H7 (cell line): ENCODE results near the gene NEMP1. TPM values are rescaled to one million over a fixed set of nuclear protein-coding genes. Genes with fewer than 3 reads are reported as not detected.
"Not testable (repeated sequence)": the region's sequence is repeated elsewhere in the genome, so short reads cannot be mapped to it uniquely, and the experiment has no call there.

ENCODE experiments used
- DNase-seq: peaks from one replicate; pipeline ENCODE4 v3.0.0; 2012
- H3K27me3 ChIP-seq: 2 replicates; pipeline ENCODE4 v1.6.0; 2011; ENCODE audit warnings: mild to moderate bottlenecking, low read length; ENCODE audit not compliant: control insufficient read depth, insufficient read depth
- H3K36me3 ChIP-seq: replicated peaks from 2 replicates; pipeline ENCODE4 v1.5.1; 2011; ENCODE audit warnings: low read length; ENCODE audit not compliant: control insufficient read depth, insufficient read depth
- H3K4me3 ChIP-seq: 2 replicates; pipeline ENCODE4 v1.5.1; 2011; ENCODE audit warnings: low read depth, mild to moderate bottlenecking, control low read depth, low read length, moderate library complexity; ENCODE audit not compliant: insufficient read depth
- total RNA-seq: library from RNA; depleted of rRNA; stranded (reverse); fragments of >200 nt; shearing (Covaris generic); gene quantifications from 2 replicates; pipeline ENCODE4 v1.2.3, GENCODE V29; 2014

The NEMP1 gene
- total RNA-seq, 1 experiment from 2014 or later: 22.6 TPM

- no peaks in the 10 kb centered on the region for H3K27me3 ChIP-seq
- H3K4me3 ChIP-seq: no peak overlapping the region
- peaks cover 32% of the 10 kb centered on the region for H3K36me3 ChIP-seq
- no peak for DNase-seq
Measured at GRCh38 chr12:57063991-57064685, 14.5 kb downstream of the NEMP1 start.

GRCh38 chr12:57058454-57058853 is 20.1 kb downstream of the NEMP1 start:
- peaks cover 34% of the 10 kb centered on the region for H3K36me3 ChIP-seq

GRCh38 chr12:57057067-57057751 is 21.4 kb downstream of the NEMP1 start:
- Histone ChIP-seq H3K4me3 (no peak overlapping the region), H3K36me3 (peaks cover 31% of the 10 kb centered on the region), H3K27me3 (no peaks in the 10 kb centered on the region)
- no peak for DNase-seq

More at GRCh38 chr12:57058454-57058853, 20.1 kb downstream of the NEMP1 start:
- Histone ChIP-seq H3K27me3 (no peaks in the 10 kb centered on the region), H3K4me3 (no peak overlapping the region)
- no peak for DNase-seq

- Histone ChIP-seq H3K4me3 (no peak overlapping the region), H3K36me3 (peaks cover 29% of the 10 kb centered on the region), H3K27me3 (no peaks in the 10 kb centered on the region)
- no peak for DNase-seq
Measured at GRCh38 chr12:57055824-57056223, 22.8 kb downstream of the NEMP1 start.

GRCh38 chr12:57053901-57054300 is 24.7 kb downstream of the NEMP1 start:
- DNase-seq, H3K4me3 ChIP-seq: not testable (repeated sequence)
- peaks cover 15% of the 10 kb centered on the region for H3K36me3 ChIP-seq

GRCh38 chr12:57053146-57053545 is 25.4 kb downstream of the NEMP1 start:
- H3K27me3 ChIP-seq, DNase-seq, H3K4me3 ChIP-seq, H3K36me3 ChIP-seq: not testable (repeated sequence)

More at GRCh38 chr12:57053901-57054300, 24.7 kb downstream of the NEMP1 start:
- not testable (repeated sequence) for H3K27me3 ChIP-seq

GRCh38 chr12:57051011-57051410 is 27.6 kb downstream of the NEMP1 start:
- Histone ChIP-seq H3K27me3 (no peaks in the 10 kb centered on the region; the same call in 1 of the 2 replicates), H3K36me3 (peaks cover 2% of the 10 kb centered on the region), H3K4me3 (no peak overlapping the region)
- DNase-seq: no peak

GRCh38 chr12:57049890-57050289 is 28.7 kb downstream of the NEMP1 start, which contains the start of gene MYO1A:
TSS of gene MYO1A (minus strand) at chr12:57050129. CDS start at chr12:57048323, 1,806 bp downstream.
- Histone ChIP-seq H3K36me3 (no peaks in the 10 kb centered on the region), H3K4me3 (no peak within 1 kb of the TSS), H3K27me3 (no peaks in the 10 kb centered on the region; the same call in 1 of the 2 replicates)
- no peak for DNase-seq

GRCh38 chr12:57049119-57049446 is 29.5 kb downstream of the NEMP1 start:
- H3K36me3 ChIP-seq: no peaks in the 10 kb centered on the region
- no peaks in the 10 kb centered on the region; the same call in 1 of the 2 replicates for H3K27me3 ChIP-seq
- no peak for DNase-seq
- no peak overlapping the region for H3K4me3 ChIP-seq

- Histone ChIP-seq H3K4me3 (no peak overlapping the region), H3K27me3 (no peaks in the 10 kb centered on the region; the same call in 1 of the 2 replicates), H3K36me3 (no peaks in the 10 kb centered on the region)
- DNase-seq: no peak
Measured at GRCh38 chr12:57048423-57049118, 30.0 kb downstream of the NEMP1 start.

- no peak for DNase-seq
- H3K4me3 ChIP-seq: no peak overlapping the region
- H3K36me3 ChIP-seq: no peaks in the 10 kb centered on the region
- no peaks in the 10 kb centered on the region; the same call in 1 of the 2 replicates for H3K27me3 ChIP-seq
Measured at GRCh38 chr12:57047981-57048380, 30.6 kb downstream of the NEMP1 start.

- DNase-seq: no peak
- no peaks in the 10 kb centered on the region for H3K36me3 ChIP-seq
- H3K4me3 ChIP-seq: no peak overlapping the region
- no peaks in the 10 kb centered on the region; the same call in 1 of the 2 replicates for H3K27me3 ChIP-seq
Measured at GRCh38 chr12:57046947-57047890, 31.4 kb downstream of the NEMP1 start.

- H3K27me3 ChIP-seq: no peaks in the 10 kb centered on the region; the same call in 1 of the 2 replicates
- no peak overlapping the region for H3K4me3 ChIP-seq
- no peak for DNase-seq
- no peaks in the 10 kb centered on the region for H3K36me3 ChIP-seq
Measured at GRCh38 chr12:57046086-57046791, 32.4 kb downstream of the NEMP1 start.
